SU-DHL-6 (cell line): ENCODE results near the gene UACA.

Source experiments
- H2AFZ ChIP-seq: fragments of 200-600 bp; sonication (generic); 2 replicates; pipeline ENCODE4 v1.6.1; 2014; ENCODE audit warnings: low read depth, mild to moderate bottlenecking, moderate library complexity, mixed read lengths, antibody characterized with exemption, low read length; ENCODE audit not compliant: severe bottlenecking
- H3F3A ChIP-seq: fragments of 200-600 bp; shearing (Covaris generic); 2 replicates; pipeline ENCODE4 v1.6.0; 2016; ENCODE audit warnings: antibody characterized with exemption, mild to moderate bottlenecking; ENCODE audit not compliant: insufficient read depth
- H3K27ac ChIP-seq: fragments of 200-600 bp; sonication (generic); 2 replicates; pipeline ENCODE4 v1.5.1; 2016; ENCODE audit warnings: low read depth, mild to moderate bottlenecking, low read length, moderate library complexity, mixed read lengths
- H3K27me3 ChIP-seq: fragments of 200-600 bp; sonication (generic), shearing (Covaris generic); 2 replicates; pipeline ENCODE4 v1.6.0; 2014; ENCODE audit warnings: mild to moderate bottlenecking, low read length
- H3K36me3 ChIP-seq: fragments of 200-600 bp; sonication (generic); 2 replicates; pipeline ENCODE4 v1.6.1; 2014; ENCODE audit warnings: mild to moderate bottlenecking, low read length, mixed read lengths
- H3K4me2 ChIP-seq: fragments of 300-600, 200-600 bp; shearing (Covaris generic), sonication (generic); 2 replicates; pipeline ENCODE4 v1.6.0; 2014; ENCODE audit warnings: low read length, low read depth, mild to moderate bottlenecking; ENCODE audit not compliant: poor library complexity, severe bottlenecking
- H3K4me3 ChIP-seq: fragments of 200-600 bp; sonication (generic); 2 replicates; pipeline ENCODE4 v1.5.1; 2014; ENCODE audit warnings: antibody characterized with exemption, low read length, mild to moderate bottlenecking, mixed read lengths; ENCODE audit not compliant: insufficient read depth, poor library complexity, severe bottlenecking
- H3K79me2 ChIP-seq: fragments of 200-600 bp; sonication (generic); 2 replicates; pipeline ENCODE4 v1.6.1; 2014; ENCODE audit warnings: mild to moderate bottlenecking, low read length, moderate library complexity; ENCODE audit not compliant: insufficient read depth
- H3K9ac ChIP-seq: fragments of 200-600 bp; sonication (generic); 2 replicates; pipeline ENCODE4 v1.7.0; 2014; ENCODE audit warnings: mild to moderate bottlenecking, low read length
- H3K9me2 ChIP-seq: fragments of 200-600 bp; sonication (generic); replicated peaks from 2 replicates; pipeline ENCODE4 v1.6.1; 2014; ENCODE audit warnings: low read length; ENCODE audit not compliant: insufficient read depth
- H3K9me3 ChIP-seq: fragments of 200-600 bp; sonication (generic); 2 replicates; pipeline ENCODE4 v1.6.1; 2014; ENCODE audit warnings: low read length, mixed read lengths; ENCODE audit not compliant: insufficient read depth
- H4K20me1 ChIP-seq: fragments of 200-600 bp; sonication (generic); 2 replicates; pipeline ENCODE4 v1.6.1; 2014; ENCODE audit warnings: low read depth, mild to moderate bottlenecking, antibody characterized with exemption, low read length, moderate library complexity, mixed read lengths
- EZH2phosphoT487 ChIP-seq: fragments of 200-600 bp; sonication (generic), shearing (Covaris generic); conservative IDR thresholded peaks from 2 replicates; pipeline ENCODE4 v1.6.1; 2018; ENCODE audit warnings: mild to moderate bottlenecking, antibody characterized with exemption, low read length, moderate library complexity, mixed read lengths
- TF ChIP-seq, protein P1 (sequence below): fragments of 200-600 bp; sonication (generic); IDR thresholded peaks from one replicate; pipeline ENCODE4 v1.5.1; 2017; ENCODE audit warnings: antibody characterized with exemption, mild to moderate bottlenecking, low read length, moderate library complexity; ENCODE audit not compliant: insufficient read depth, poor library complexity, severe bottlenecking

Gene UACA

GRCh38 chr15:70793694-70794093, 30.3 kb upstream of the UACA start:
- no peak overlapping the region for H3K4me3 ChIP-seq

DNA sequence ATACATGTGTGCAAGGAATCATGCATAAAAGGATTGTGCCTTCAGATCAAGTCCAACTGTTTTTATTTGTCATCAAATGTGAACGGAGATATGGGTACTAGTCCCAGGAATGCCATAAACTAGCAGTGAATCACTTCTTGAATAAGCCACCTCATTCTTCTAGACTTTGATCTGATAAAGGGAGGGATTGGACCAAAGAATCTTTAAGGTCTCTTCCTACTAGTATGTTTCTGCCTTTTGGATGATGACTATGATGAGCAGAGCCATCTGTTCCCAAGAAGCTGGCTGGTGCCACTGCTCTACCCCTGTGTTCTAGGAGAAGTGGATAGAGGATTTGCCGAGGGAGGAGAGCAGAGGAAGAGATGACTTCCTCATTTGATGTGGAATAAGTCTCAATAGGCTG, 28.8 kb upstream of the UACA start:
- H3K4me2 ChIP-seq: no peak overlapping the region
- no peaks in the 10 kb centered on the region for H3K9me2 ChIP-seq
- no peaks in the 10 kb centered on the region for H3K79me2 ChIP-seq
- no peak overlapping the region for H2AFZ ChIP-seq
- H3K9ac ChIP-seq: no peak overlapping the region
- no peak for TF ChIP-seq EZH2phosphoT487
- TF ChIP-seq, protein P1, sequence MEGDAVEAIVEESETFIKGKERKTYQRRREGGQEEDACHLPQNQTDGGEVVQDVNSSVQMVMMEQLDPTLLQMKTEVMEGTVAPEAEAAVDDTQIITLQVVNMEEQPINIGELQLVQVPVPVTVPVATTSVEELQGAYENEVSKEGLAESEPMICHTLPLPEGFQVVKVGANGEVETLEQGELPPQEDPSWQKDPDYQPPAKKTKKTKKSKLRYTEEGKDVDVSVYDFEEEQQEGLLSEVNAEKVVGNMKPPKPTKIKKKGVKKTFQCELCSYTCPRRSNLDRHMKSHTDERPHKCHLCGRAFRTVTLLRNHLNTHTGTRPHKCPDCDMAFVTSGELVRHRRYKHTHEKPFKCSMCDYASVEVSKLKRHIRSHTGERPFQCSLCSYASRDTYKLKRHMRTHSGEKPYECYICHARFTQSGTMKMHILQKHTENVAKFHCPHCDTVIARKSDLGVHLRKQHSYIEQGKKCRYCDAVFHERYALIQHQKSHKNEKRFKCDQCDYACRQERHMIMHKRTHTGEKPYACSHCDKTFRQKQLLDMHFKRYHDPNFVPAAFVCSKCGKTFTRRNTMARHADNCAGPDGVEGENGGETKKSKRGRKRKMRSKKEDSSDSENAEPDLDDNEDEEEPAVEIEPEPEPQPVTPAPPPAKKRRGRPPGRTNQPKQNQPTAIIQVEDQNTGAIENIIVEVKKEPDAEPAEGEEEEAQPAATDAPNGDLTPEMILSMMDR: no peak
- no peaks in the 10 kb centered on the region for H3F3A ChIP-seq
- no peaks in the 10 kb centered on the region for H3K36me3 ChIP-seq
- H3K9me3 ChIP-seq: no peaks in the 10 kb centered on the region
- no peak overlapping the region for H3K4me3 ChIP-seq
- H3K27me3 ChIP-seq: no peaks in the 10 kb centered on the region
- no peak overlapping the region for H3K27ac ChIP-seq
- no peaks in the 10 kb centered on the region for H4K20me1 ChIP-seq

More at GRCh38 chr15:70793694-70794093, 30.3 kb upstream of the UACA start:
- H3K27me3 ChIP-seq: no peaks in the 10 kb centered on the region
- H3K27ac ChIP-seq: no peak overlapping the region
- TF ChIP-seq, protein P1: no peak
- TF ChIP-seq EZH2phosphoT487: no peak
- no peaks in the 10 kb centered on the region for H3K79me2 ChIP-seq
- no peak overlapping the region for H2AFZ ChIP-seq
- H3K36me3 ChIP-seq: no peaks in the 10 kb centered on the region
- no peak overlapping the region for H3K4me2 ChIP-seq
- no peaks in the 10 kb centered on the region for H3K9me2 ChIP-seq
- no peak overlapping the region for H3K9ac ChIP-seq
- H4K20me1 ChIP-seq: no peaks in the 10 kb centered on the region
- no peaks in the 10 kb centered on the region for H3F3A ChIP-seq
- no peaks in the 10 kb centered on the region for H3K9me3 ChIP-seq

- Histone ChIP-seq H3K9me3 (no peaks in the 10 kb centered on the region), H4K20me1 (no peaks in the 10 kb centered on the region), H3K79me2 (no peaks in the 10 kb centered on the region), H3K27me3 (no peaks in the 10 kb centered on the region), H3K27ac (no peak overlapping the region), H3K4me3 (no peak overlapping the region), H3K9ac (no peak overlapping the region), H3K4me2 (no peak overlapping the region), H2AFZ (no peak overlapping the region), H3K9me2 (no peaks in the 10 kb centered on the region), H3K36me3 (no peaks in the 10 kb centered on the region), H3F3A (no peaks in the 10 kb centered on the region)
- no peak for TF ChIP-seq EZH2phosphoT487
- TF ChIP-seq, protein P1: no peak
Observed at GRCh38 chr15:70791259-70791658, 27.9 kb upstream of the UACA start.
